Peyer's patch (tissue), 4 donors: ENCODE data around the gene TSSK6.

Experiments
- CTCF ChIP-seq, 6 experiments: fragments of 450-650 bp in 4 of 6; fragments of 200-600 bp in 2 of 6; sonication (generic) in 1 of 6; IDR thresholded peaks; one replicate each; pipeline ENCODE4 v1.5.1; 2017 to 2019; ENCODE audit warnings: antibody characterized with exemption in 6 of 6, mild to moderate bottlenecking in 3 of 6, moderate library complexity in 1 of 6
- POLR2A ChIP-seq, 2 donors: fragments of 450-650 bp; IDR thresholded peaks; one replicate each; pipeline ENCODE4 v1.5.1; 2017; ENCODE audit warnings: antibody characterized with exemption in 2 of 2, mild to moderate bottlenecking in 2 of 2, moderate library complexity in 2 of 2

- no peak for TF ChIP-seq CTCF (IDR thresholded peaks at IDR 0.05)
- TF ChIP-seq POLR2A (IDR thresholded peaks at IDR 0.05), result no peak
These were observed 28.8 kb downstream of the TSSK6 start for GRCh38 chr19:19486343-19487076.
